SK-N-MC (cell line): ENCODE measurements around the gene PGLYRP3.

Experiments
- DNase-seq: peaks from one replicate; pipeline ENCODE4 v3.0.0-alpha.2; 2011; ENCODE audit warnings: low read depth, low spot score
- H3K27ac ChIP-seq: fragments of 200-600 bp; sonication (generic); 2 replicates; pipeline ENCODE4 v1.5.1; 2016; ENCODE audit warnings: mixed run types
- H3K36me3 ChIP-seq: fragments of 200-600 bp; sonication (generic); 2 replicates; pipeline ENCODE4 v1.6.1; 2017; ENCODE audit warnings: antibody characterized with exemption, low read length, mixed read lengths; ENCODE audit not compliant: insufficient read depth
- H3K4me3 ChIP-seq: fragments of 200-600 bp; sonication (generic); 2 replicates; pipeline ENCODE4 v1.5.1; 2016
- H3K9ac ChIP-seq: fragments of 200-600 bp; sonication (generic); 2 replicates; pipeline ENCODE4 v1.8.0; 2017; ENCODE audit warnings: mixed run types, mixed read lengths; ENCODE audit not compliant: insufficient read length
- H3K9me3 ChIP-seq: fragments of 200-600 bp; sonication (generic); 2 replicates; pipeline ENCODE4 v1.6.1; 2017; ENCODE audit warnings: low read depth, mild to moderate bottlenecking, antibody characterized with exemption, low read length, moderate library complexity, mixed read lengths
- EZH2 ChIP-seq: fragments of 200-600 bp; sonication (generic); IDR thresholded peaks from one replicate; pipeline ENCODE4 v1.6.1; 2017; ENCODE audit warnings: antibody characterized with exemption
- FOXP2 ChIP-seq: optimal IDR thresholded peaks from 2 replicates; pipeline ENCODE3; 2011; ENCODE audit warnings: mild to moderate bottlenecking, moderate library complexity; ENCODE audit not compliant: insufficient read depth; ENCODE audit errors: extremely low read length, control extremely low read depth
- POLR2AphosphoS5 ChIP-seq: IDR thresholded peaks from 2 replicates; pipeline ENCODE4 v1.6.1; 2012; ENCODE audit warnings: mild to moderate bottlenecking, low read depth, low read length, borderline replicate concordance

PGLYRP3 gene

DNA sequence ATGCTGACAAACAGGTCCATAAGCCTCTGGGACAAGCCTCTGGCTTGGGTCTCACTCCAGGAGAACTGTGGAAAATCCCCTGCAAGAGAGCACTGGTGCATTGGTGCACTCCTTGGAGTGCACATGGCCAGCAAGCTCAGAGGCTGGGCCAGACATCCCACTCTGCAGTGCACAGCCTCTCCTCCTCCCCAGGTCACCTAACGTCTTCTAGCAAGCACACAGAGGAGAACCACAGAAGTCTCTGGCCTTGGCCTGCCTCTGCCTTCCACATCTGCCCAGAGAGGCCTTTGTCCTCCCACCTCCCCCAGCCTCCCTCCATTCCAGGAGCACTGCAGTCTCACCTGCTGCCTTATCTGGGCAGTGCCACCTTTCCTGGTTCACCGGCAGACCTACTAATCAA, 4.2 kb downstream of the PGLYRP3 start:
- H3K9ac ChIP-seq: no peak overlapping the region
- no peak for DNase-seq
- H3K9me3 ChIP-seq: no peaks in the 10 kb centered on the region
- TF ChIP-seq EZH2 (no peak), POLR2AphosphoS5 (no peak), FOXP2 (no peak)
- no peak overlapping the region for H3K4me3 ChIP-seq
- H3K27ac ChIP-seq: no peak overlapping the region
- H3K36me3 ChIP-seq: no peaks in the 10 kb centered on the region

DNA sequence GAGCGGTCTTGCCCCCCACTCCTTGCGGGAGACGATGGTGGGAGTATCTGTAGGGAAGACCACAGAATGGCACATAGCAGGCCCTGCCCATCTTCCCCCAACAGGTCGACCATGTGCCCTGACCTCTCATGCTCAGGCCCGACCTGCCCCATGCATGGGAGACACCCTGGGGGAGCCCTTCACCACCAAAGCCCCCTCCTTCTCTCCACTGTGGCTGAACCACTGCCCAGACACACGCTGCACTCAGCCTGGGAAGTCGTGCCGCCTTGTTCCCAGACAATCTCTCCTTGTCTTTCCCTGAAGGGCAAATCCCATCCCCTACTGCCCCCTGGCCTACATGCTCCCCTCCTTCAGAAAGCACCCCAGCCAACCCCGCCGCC, 5.5 kb downstream of the PGLYRP3 start:
- no peak for DNase-seq
- Histone ChIP-seq H3K4me3 (no peak overlapping the region), H3K9me3 (no peaks in the 10 kb centered on the region), H3K36me3 (no peaks in the 10 kb centered on the region), H3K27ac (no peak overlapping the region), H3K9ac (no peak overlapping the region)
- no peak for TF ChIP-seq FOXP2
- TF ChIP-seq EZH2: no peak
- TF ChIP-seq POLR2AphosphoS5: no peak

DNA sequence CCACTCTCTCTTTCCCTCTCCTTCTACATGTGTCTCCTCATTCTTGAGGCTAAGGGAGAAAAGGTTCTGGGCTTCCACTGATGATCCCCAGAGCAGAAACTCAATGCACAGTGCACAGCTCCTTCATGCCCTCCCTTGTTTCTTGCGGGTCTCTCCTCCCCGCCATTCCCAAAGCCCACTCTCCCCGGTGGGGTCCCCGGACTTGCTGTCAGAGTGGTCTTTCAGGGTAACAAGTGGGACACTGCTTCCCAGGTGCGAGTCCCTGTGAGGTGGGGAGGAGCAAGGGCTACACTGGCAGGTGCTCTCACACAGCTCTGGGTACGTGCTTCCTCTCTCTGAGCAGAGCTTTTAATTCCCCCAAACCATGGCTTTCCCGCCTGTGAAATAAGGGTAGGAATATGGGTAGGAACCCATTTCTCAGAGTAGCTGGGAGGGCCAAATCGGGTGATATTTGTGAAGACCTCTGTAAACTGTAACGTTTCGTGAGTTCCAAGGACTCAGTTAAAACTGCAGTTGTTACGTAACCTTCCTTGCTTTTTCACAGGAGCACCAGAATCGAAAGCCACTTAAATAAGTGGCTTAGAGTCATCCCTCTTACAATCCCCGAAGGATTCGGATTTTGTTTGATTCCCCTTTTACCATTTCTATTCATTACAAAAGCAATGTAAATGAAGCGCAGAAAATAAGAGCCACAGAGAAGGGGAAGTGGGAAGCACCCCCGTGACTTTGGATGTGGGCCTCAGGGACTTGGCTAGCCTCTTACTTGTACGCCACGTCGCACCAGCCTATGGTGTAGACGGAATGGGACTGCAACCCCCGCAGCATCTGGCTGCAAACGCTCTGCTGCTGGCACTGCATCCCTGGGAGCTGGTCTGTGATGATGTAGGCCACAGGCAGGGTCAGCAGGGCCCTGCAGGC, 6.2 kb downstream of the PGLYRP3 start:
- H3K9ac ChIP-seq: no peak overlapping the region
- H3K27ac ChIP-seq: no peak overlapping the region
- H3K36me3 ChIP-seq: no peaks in the 10 kb centered on the region
- TF ChIP-seq POLR2AphosphoS5: no peak
- TF ChIP-seq FOXP2: no peak
- TF ChIP-seq EZH2: no peak
- no peak overlapping the region for H3K4me3 ChIP-seq
- no peak for DNase-seq
- no peaks in the 10 kb centered on the region for H3K9me3 ChIP-seq

DNA sequence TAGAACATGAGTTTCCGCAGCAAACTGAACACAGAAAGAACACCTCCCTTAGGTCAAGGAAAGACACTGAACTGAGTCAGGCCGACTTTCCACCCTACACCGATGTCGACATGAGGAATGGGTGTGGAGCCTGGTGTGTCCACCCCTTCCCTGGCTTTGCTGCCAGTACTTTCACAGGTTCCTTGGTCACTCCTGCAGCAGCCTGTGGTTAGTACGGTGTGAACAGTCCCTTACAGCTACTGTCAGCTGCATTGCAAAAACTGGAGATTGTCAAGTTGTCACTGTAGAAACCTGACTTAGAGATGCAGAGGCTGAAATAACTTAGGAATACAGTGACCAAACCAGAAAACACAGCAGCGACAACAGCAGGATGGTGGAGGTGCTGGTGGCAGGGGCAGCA, 7.1 kb downstream of the PGLYRP3 start:
- DNase-seq: no peak
- Histone ChIP-seq H3K36me3 (no peaks in the 10 kb centered on the region), H3K9me3 (no peaks in the 10 kb centered on the region), H3K9ac (no peak overlapping the region), H3K27ac (no peak overlapping the region), H3K4me3 (no peak overlapping the region)
- TF ChIP-seq FOXP2: no peak
- no peak for TF ChIP-seq EZH2
- no peak for TF ChIP-seq POLR2AphosphoS5

DNA sequence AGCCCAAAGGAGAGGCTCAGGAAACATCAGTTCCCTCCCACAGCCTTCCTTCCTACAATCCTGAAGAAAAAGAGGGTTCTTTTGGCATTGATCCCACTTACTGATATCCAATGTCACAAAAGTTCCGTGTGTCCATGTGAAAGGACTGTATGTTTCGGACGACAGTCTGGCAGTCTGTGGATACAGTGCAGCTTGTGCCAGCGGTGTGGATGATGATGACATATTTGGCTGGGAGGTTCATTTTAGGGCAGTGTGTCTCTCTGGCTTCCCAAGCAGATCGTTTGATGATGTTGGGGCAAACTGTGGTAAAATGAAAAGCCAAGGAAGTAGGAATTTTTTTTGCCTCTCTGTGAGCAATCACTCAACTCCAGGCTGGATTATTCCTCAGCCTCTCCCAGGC, 10.4 kb downstream of the PGLYRP3 start:
- no peak overlapping the region for H3K4me3 ChIP-seq
- H3K36me3 ChIP-seq: no peaks in the 10 kb centered on the region
- no peak overlapping the region for H3K9ac ChIP-seq
- no peak for DNase-seq
- H3K9me3 ChIP-seq: no peaks in the 10 kb centered on the region
- TF ChIP-seq EZH2 (no peak), FOXP2 (no peak), POLR2AphosphoS5 (no peak)
- H3K27ac ChIP-seq: no peak overlapping the region

DNA sequence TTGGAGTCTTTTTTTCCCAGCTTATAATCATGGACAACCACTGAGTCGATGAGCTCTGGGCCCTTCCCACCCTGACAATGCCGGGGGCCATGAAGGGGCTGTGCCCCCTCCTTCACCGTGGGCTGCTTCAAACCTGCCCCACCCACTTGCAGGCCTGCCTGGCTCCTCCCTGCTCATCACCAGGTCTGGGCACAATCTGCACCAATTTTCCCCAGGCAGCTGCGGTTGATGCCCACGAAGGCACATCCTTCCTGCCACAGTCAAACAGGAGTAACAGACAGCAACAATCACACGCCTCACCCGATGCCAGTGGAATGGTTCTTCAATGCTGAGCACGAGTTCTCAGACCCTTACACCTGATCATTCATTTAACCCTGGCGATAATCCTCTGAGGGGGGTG, 18.9 kb downstream of the PGLYRP3 start:
- no peaks in the 10 kb centered on the region for H3K36me3 ChIP-seq
- H3K9me3 ChIP-seq: no peaks in the 10 kb centered on the region
- TF ChIP-seq EZH2 (no peak), FOXP2 (no peak), POLR2AphosphoS5 (no peak)
- no peak overlapping the region for H3K27ac ChIP-seq
- no peak overlapping the region for H3K9ac ChIP-seq
- no peak overlapping the region for H3K4me3 ChIP-seq
- DNase-seq: no peak

DNA sequence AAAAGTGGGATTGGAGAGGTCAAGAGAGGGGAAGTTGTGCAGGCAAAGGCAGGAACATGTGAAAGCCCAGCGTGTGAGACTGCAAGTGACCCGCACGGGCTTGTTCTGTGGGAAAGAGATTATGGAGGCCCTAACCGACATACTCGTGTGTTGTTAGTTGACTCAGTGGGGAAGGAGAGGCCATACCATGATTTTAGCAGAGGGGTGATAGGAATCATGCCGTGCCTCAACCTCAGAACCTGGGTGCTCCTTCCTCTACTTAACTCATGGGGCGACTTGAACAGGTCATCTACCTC, 19.3 kb downstream of the PGLYRP3 start:
- TF ChIP-seq EZH2 (no peak), FOXP2 (no peak), POLR2AphosphoS5 (no peak)
- Histone ChIP-seq H3K27ac (no peak overlapping the region), H3K9ac (no peak overlapping the region), H3K9me3 (no peaks in the 10 kb centered on the region), H3K36me3 (no peaks in the 10 kb centered on the region), H3K4me3 (no peak overlapping the region)
- no peak for DNase-seq

DNA sequence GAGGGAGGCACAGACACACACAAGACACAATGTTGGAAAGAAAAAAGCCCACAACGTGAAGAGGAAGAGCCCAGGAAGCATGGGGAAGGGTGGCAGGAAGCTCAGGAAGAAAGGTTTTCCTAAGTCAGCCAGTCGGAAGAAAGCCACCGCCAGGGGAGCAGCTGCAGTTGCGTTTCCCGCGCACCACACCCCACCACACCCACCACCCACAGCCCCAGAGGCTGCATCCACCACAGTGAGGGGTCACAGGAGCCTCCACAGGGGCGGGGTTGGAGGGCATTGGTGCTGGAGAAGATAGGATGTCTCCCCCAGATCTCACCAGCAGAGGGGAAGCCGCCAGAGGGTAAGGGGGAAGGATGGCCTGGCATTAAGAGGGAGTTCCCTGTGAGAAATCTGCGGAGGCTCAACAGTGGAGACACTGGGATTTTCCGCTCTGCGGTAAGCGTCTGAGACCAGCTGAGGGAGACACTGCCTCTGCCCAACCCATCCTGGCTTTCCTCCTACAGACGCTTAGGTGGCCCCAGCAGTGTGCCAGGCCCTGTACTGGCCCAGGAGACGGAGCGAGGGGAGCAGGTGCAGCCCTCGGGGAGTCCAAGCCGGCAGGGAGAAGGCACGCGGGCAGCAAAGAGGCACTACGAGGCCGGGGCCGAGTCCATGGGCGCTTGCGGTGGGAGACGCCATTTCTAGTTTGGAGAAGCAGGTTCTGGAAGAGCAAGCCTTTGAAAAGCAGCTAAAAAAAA, 19.8 kb downstream of the PGLYRP3 start:
- no peak for TF ChIP-seq EZH2
- no peak for TF ChIP-seq POLR2AphosphoS5
- no peak for TF ChIP-seq FOXP2
- no peaks in the 10 kb centered on the region for H3K9me3 ChIP-seq
- no peak for DNase-seq
- H3K27ac ChIP-seq: no peak overlapping the region
- no peak overlapping the region for H3K4me3 ChIP-seq
- H3K9ac ChIP-seq: no peak overlapping the region
- H3K36me3 ChIP-seq: no peaks in the 10 kb centered on the region
